AG09319 (cell line): Measurements from ENCODE around the gene COG6.

Source experiments
- DNase-seq: peaks from one replicate; pipeline ENCODE4 v3.0.0-alpha.2; 2010; ENCODE audit warnings: low read depth; ENCODE audit errors: extremely low read depth
- TF ChIP-seq, protein P1 (sequence below): IDR thresholded peaks from 2 replicates; pipeline ENCODE4 v1.5.1; 2011; ENCODE audit warnings: low read depth, mild to moderate bottlenecking, inconsistent platforms, low read length, moderate library complexity

COG6 gene

DNA sequence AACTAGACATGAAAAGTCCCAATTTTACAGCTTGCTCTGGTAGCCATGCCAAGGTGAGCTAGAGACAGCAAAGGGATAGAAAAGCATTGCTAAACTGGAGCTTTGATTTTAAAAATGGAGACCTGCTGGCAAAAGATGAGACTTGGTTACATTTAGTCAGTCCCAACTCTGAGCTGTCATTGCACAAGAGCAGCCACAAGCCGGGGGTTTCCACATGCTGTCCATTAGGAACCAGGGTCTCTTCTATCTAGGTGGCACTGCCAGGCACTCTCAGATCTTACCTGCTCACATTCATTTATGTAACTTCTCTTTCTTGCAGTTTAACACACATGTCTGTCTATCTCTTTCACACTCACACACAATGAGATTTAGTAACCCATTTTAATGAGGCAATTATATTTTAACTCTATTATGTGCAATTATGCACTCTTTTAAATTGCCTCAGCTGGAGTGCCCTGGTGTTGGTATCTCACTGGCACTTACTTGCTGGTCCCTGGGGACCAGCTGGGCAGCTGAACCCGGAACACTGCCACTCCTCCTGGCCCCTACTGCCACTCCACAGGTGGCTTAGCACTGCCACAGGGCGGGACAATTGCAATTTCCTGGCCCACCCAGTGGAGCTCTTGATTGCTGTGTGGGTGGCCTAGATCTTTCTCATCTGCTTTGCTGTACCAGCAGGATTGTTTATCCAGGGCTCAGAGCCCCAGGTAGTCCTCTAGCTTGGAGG lies 112.5 kb downstream of the COG6 start:
- no peak for DNase-seq
- TF ChIP-seq, protein P1, sequence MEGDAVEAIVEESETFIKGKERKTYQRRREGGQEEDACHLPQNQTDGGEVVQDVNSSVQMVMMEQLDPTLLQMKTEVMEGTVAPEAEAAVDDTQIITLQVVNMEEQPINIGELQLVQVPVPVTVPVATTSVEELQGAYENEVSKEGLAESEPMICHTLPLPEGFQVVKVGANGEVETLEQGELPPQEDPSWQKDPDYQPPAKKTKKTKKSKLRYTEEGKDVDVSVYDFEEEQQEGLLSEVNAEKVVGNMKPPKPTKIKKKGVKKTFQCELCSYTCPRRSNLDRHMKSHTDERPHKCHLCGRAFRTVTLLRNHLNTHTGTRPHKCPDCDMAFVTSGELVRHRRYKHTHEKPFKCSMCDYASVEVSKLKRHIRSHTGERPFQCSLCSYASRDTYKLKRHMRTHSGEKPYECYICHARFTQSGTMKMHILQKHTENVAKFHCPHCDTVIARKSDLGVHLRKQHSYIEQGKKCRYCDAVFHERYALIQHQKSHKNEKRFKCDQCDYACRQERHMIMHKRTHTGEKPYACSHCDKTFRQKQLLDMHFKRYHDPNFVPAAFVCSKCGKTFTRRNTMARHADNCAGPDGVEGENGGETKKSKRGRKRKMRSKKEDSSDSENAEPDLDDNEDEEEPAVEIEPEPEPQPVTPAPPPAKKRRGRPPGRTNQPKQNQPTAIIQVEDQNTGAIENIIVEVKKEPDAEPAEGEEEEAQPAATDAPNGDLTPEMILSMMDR: no peak

DNA sequence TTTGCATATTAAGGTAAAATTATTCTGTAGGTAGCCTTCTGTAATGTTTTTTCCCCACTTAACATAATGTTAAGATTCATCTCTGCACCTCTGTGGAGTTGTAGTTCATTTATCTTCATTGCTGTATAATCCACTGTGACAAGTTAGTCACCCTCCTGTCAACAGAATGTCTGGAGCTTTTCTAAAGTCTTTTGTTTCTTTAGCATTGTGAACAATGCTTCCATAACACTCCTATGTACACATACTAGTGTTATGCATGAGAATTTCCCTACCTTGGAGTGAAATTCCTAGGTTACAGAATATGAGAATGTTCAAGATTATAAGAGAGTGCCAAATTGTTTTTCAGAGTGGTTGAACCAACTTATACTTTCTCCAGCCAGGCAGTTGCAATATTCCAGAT lies 113.5 kb downstream of the COG6 start:
- no peak for DNase-seq
- TF ChIP-seq, protein P1: no peak

DNA sequence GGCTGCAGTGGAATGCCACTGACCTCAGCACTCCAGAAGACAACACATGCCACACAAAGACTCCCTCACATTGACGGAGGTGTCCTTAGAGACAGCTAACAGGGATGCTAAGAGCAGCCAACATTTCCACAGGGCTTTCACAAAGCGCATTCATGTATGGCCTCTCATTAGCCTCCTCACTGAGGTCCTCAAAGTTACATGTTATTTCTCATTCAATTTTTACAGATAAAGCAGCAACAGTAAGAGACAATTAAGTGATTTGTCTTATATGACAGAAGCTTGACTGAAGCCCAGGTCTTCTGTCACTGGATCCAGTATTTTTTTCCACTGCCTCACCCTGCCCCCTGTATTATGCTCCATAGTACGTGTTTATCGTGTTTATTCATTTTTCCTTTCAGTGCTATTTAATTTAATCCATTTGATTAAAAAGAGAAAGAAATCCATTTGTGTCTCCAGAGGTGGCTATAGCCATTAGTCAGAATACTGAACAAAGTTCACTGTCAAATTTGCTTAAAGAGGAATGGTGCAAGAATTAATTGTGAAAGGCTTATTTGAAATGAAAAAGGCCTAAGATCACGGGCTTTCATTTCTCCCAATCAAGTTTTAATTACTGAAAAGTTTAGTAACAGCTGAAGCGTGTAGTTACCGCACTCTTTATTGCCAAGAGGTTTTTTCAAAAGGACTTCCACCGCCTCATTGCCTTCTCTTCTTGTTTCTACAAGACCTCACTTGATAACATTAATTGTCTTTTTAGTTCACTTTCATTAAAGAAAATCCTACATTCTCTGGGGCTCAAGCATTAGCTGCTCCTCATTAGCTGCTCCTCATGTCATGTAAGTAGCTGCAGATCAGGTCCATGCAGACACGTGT lies 115.0 kb downstream of the COG6 start:
- TF ChIP-seq, protein P1: no peak
- no peak for DNase-seq

DNA sequence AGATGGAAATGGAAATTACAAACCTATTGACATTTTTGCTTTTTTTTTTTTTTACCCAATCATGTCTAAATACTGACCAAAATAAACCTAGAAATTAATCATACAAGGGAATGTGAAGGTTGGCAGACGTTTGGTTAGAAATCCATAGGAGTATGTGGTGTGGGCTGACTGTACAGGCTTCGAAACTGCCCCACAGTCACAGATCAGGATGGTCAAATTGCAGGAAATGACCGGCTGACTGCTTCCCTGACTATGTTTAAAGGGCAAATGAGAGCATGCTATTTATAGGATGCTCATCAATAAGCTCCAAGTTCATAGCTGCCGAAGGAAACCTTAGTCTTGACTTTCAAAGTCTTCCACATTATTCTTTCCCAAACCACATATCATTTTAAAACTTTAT lies 118.4 kb downstream of the COG6 start:
- TF ChIP-seq, protein P1: no peak

DNA sequence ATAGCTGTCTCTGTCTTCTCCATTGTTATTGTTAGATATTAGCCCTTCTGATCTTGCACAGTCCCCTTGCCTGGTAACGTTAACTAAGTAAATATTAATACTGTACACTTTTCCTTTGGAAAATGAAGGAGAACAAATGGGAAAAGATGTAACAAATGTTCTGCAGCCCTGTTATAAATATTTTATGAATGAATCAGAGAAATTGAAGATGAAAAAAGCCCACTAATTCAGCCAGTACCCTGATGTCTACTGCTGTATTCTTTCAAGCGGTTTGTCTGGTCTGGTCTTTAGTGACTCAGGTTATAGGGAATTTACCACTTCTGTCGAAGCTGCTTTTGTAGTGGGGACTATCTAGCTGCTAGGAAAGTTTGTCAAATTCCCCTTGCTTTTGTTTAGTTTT lies 121.0 kb downstream of the COG6 start:
- no peak for DNase-seq
- TF ChIP-seq, protein P1: no peak

More for the DNA sequence above, 118.4 kb downstream of the COG6 start:
- DNase-seq: no peak

DNA sequence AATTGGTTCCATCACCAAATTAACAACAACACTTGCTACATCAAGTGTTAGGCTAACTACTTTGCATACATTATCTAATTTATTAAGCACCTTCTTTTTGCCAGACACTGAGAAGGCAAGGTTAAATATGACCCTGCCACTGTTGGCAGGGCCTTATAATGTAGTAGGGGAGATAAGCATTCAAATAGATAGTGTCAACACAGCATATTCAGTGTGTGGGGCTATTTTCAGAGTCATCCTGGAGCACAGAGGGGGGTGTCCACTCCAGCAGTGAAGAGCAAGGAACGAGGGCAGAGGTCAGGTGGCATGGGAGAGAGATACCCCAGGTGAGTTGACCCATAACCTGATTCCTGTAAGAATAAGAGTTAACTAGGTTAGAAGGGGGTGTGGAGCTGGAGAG lies 121.6 kb downstream of the COG6 start:
- TF ChIP-seq, protein P1: no peak
- DNase-seq: no peak

DNA sequence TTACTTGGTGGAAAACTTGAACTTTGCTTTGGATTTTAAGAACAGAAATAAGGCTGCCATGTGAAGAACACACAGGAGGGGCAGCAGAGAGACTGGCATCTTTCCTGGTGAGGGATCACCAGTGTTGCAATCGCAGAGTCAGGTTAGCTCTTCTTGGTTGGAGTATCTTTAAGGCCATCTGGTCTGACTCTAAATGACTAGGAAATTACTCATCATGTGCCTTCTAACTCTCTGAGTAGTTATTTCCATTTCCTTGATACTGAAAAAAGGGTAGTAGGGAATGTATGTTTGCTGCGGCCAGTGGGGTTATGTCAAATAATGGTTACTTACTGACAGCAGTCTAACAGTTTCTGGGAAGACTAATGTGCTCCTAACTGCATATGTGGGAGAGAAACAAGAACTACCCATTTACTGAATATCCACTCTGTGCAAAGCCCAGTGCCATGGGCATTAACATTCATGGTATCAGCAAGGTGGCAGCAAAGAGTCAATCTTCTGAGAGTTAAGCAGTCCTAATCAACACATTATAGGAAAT lies 122.1 kb downstream of the COG6 start:
- peak; percentile 54 for DNase-seq
- TF ChIP-seq, protein P1: peak; percentile 45
